Activated B cell treated with CpG ODN at 0.5 μM for 24 hours (primary cell): ENCODE measurements around the gene LAMB3. TPM values are rescaled to one million over a fixed set of nuclear protein-coding genes. Genes with fewer than 3 reads are reported as not detected.
A peak's percentile ranks its signal among the peaks of the same experiment; 100 is the strongest.

Source experiments
- ATAC-seq: fragments of 200-7000 bp; cut with Tn5 transposase; one replicate; pipeline ENCODE4 v1.10.0; 2021; ENCODE audit warnings: low read depth, mild to moderate bottlenecking, moderate library complexity
- CTCF ChIA-PET: fragments of 350-600 bp; sonication (Branson Sonifier 250); formaldehyde crosslinking; loops from one replicate; lab custom pipeline; 2021; ENCODE audit warnings: antibody characterized with exemption; lab: Charles Lee
- POLR2A ChIA-PET: fragments of 350-600 bp; sonication (Branson Sonifier 250); formaldehyde crosslinking; loops from one replicate; lab custom pipeline; 2021; ENCODE audit warnings: antibody characterized with exemption; lab: Charles Lee
- DNase-seq: peaks from one replicate; pipeline ENCODE4 v3.0.0; 2022
- H3K27ac Mint-ChIP-seq: one replicate; pipeline ENCODE4 v1.8.0; 2020; ENCODE audit warnings: mixed read lengths
- H3K27me3 Mint-ChIP-seq: one replicate; pipeline ENCODE4 v1.8.0; 2021; ENCODE audit warnings: mixed read lengths
- H3K36me3 Mint-ChIP-seq: one replicate; pipeline ENCODE4 v1.8.0; 2021; ENCODE audit warnings: low read depth, mixed read lengths
- H3K4me1 Mint-ChIP-seq: one replicate; pipeline ENCODE4 v1.8.0; 2021; ENCODE audit warnings: mixed read lengths
- H3K4me3 Mint-ChIP-seq: one replicate; pipeline ENCODE4 v1.8.0; 2020; ENCODE audit warnings: mild to moderate bottlenecking, mixed read lengths
- H3K9me3 Mint-ChIP-seq: one replicate; pipeline ENCODE4 v1.8.0; 2020; ENCODE audit warnings: mixed read lengths
- intact Hi-C: fragments of 100-400 bp; cut with micrococcal nuclease; formaldehyde crosslinking; loops from one replicate; pipeline ENCODE4 v1.15.1; 2024
- total RNA-seq: library from RNA; stranded (reverse); gene quantifications from 2 replicates; pipeline ENCODE4 v1.2.3, GENCODE V29; 2022
- TF ChIP-seq, protein P1 (sequence below): fragments of 200-600 bp; IDR thresholded peaks from one replicate; pipeline ENCODE4 v1.8.0; 2022; ENCODE audit warnings: antibody characterized with exemption, mild to moderate bottlenecking

LAMB3 gene
- total RNA-seq, 1 donor from 2014 or later: 0.35 TPM

DNA sequence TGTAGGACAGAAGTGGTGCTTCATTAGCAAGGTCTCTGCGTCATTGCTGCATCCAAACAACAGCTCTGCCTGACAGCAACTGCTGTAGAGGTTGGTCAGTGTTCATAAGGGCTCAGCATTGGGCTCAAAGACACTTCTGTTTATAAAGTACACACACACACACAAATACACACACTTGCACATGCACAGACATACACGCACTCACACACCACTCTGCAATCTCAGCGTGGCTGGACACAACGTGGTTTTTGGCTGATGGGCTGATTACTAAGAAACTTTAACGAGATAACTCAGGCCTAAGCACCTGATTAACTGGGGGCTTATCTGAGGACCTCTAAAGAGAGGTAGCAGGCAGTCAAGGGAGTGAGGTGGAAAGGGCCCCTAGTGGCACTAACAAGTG is 48.3 kb downstream of the LAMB3 start:
- H3K36me3 Mint-ChIP-seq: no peaks in the 10 kb centered on the region
- intact Hi-C loops: no loop called here
- H3K27me3 Mint-ChIP-seq: peaks cover 10% of the 10 kb centered on the region
- ATAC-seq (no peak), DNase-seq (no peak)
- H3K4me1 Mint-ChIP-seq: no peaks in the 10 kb centered on the region
- ChIA-PET CTCF (no interaction called here), POLR2A (no interaction called here)
- H3K9me3 Mint-ChIP-seq: no peaks in the 10 kb centered on the region
- TF ChIP-seq, protein P1, sequence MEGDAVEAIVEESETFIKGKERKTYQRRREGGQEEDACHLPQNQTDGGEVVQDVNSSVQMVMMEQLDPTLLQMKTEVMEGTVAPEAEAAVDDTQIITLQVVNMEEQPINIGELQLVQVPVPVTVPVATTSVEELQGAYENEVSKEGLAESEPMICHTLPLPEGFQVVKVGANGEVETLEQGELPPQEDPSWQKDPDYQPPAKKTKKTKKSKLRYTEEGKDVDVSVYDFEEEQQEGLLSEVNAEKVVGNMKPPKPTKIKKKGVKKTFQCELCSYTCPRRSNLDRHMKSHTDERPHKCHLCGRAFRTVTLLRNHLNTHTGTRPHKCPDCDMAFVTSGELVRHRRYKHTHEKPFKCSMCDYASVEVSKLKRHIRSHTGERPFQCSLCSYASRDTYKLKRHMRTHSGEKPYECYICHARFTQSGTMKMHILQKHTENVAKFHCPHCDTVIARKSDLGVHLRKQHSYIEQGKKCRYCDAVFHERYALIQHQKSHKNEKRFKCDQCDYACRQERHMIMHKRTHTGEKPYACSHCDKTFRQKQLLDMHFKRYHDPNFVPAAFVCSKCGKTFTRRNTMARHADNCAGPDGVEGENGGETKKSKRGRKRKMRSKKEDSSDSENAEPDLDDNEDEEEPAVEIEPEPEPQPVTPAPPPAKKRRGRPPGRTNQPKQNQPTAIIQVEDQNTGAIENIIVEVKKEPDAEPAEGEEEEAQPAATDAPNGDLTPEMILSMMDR: no peak
- H3K4me3 Mint-ChIP-seq: no peak overlapping the region
- no peak overlapping the region for H3K27ac Mint-ChIP-seq

GRCh38 chr1:209601809-209602657 is 50.2 kb downstream of the LAMB3 start:
- intact Hi-C loops: loop anchor here (1.0 kb wide), 3 partner anchors 25 to 145 kb away; no protein-coding TSS in a partner anchor
- Mint-ChIP-seq H3K4me3 (no peak overlapping the region), H3K27me3 (peaks cover 16% of the 10 kb centered on the region), H3K36me3 (no peaks in the 10 kb centered on the region), H3K27ac (no peak overlapping the region), H3K4me1 (no peaks in the 10 kb centered on the region), H3K9me3 (no peaks in the 10 kb centered on the region)
- no peak for DNase-seq
- ChIA-PET POLR2A (no interaction called here), CTCF (interaction anchor here (0.8 to 2.1 kb wide), 8 partner anchors 18 to 88 kb away, joined by 3 to 6 read pairs (median 4); no protein-coding TSS in a partner anchor)
- peak; percentile 69 for ATAC-seq
- TF ChIP-seq, protein P1: no peak

GRCh38 chr1:209600541-209600940 is 51.7 kb downstream of the LAMB3 start:
- H3K9me3 Mint-ChIP-seq: no peaks in the 10 kb centered on the region
- CTCF ChIA-PET: no interaction called here
- H3K27me3 Mint-ChIP-seq: peaks cover 18% of the 10 kb centered on the region
- no peaks in the 10 kb centered on the region for H3K36me3 Mint-ChIP-seq
- no peak overlapping the region for H3K4me3 Mint-ChIP-seq
- intact Hi-C loops: no loop called here
- POLR2A ChIA-PET: no interaction called here
- H3K4me1 Mint-ChIP-seq: no peaks in the 10 kb centered on the region
- H3K27ac Mint-ChIP-seq: no peak overlapping the region
- TF ChIP-seq, protein P1: no peak
- ATAC-seq (no peak), DNase-seq (no peak)

DNA sequence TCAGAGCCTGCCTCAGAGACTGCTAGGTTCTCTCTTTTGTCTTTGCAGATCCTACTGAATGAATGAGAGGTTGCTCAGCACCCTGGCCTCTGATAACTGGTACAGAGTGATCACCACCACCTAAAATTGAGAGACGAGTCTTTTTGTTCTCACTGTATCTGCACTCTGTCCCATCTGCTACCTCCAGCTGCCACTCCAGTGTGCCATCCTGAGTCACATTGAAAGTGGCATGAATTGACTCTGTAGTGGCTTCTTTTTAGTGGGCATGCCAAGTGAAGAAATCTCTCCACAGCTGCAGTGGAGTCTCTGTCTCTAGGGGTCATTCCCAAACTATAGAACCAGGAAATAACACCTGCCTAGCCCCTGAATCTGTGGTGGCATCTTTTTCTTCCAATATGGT is 54.0 kb downstream of the LAMB3 start:
- CTCF ChIA-PET: interaction anchor here (1.0 to 1.2 kb wide), 2 partner anchors 28 to 101 kb away, joined by 3 read pairs; no protein-coding TSS in a partner anchor
- H3K4me3 Mint-ChIP-seq: no peak overlapping the region
- no peaks in the 10 kb centered on the region for H3K36me3 Mint-ChIP-seq
- POLR2A ChIA-PET: no interaction called here
- H3K9me3 Mint-ChIP-seq: no peaks in the 10 kb centered on the region
- no peaks in the 10 kb centered on the region for H3K4me1 Mint-ChIP-seq
- H3K27ac Mint-ChIP-seq: no peak overlapping the region
- H3K27me3 Mint-ChIP-seq: peaks cover 20% of the 10 kb centered on the region
- DNase-seq: no peak
- TF ChIP-seq, protein P1: no peak
- intact Hi-C loops: no loop called here
- no peak for ATAC-seq

- no peak overlapping the region for H3K27ac Mint-ChIP-seq
- CTCF ChIA-PET: interaction anchor here (1.0 to 1.4 kb wide), 3 partner anchors 28 to 101 kb away, joined by 3 read pairs; no protein-coding TSS in a partner anchor
These were observed 54.7 kb downstream of the LAMB3 start for GRCh38 chr1:209597499-209597898.

More at GRCh38 chr1:209597499-209597898, 54.7 kb downstream of the LAMB3 start:
- TF ChIP-seq, protein P1: no peak
- Mint-ChIP-seq H3K9me3 (no peaks in the 10 kb centered on the region), H3K4me3 (no peak overlapping the region), H3K27me3 (peaks cover 20% of the 10 kb centered on the region), H3K4me1 (no peaks in the 10 kb centered on the region), H3K36me3 (no peaks in the 10 kb centered on the region)
- DNase-seq (no peak), ATAC-seq (no peak)
- intact Hi-C loops: no loop called here
- POLR2A ChIA-PET: no interaction called here
